Hepatocyte (in vitro differentiated cells): Measurements from ENCODE around the gene LIN28A. TPM values are rescaled to one million over a fixed set of nuclear protein-coding genes. Genes with fewer than 3 reads are reported as not detected.

Experiments used
- DNase-seq: peaks from one replicate; pipeline ENCODE4 v3.0.0-alpha.2; 2016; ENCODE audit warnings: low spot score
- H2AFZ ChIP-seq: fragments of 200-600 bp; sonication (generic); 2 replicates; pipeline ENCODE4 v1.6.0; 2016; ENCODE audit warnings: antibody characterized with exemption, mild to moderate bottlenecking
- H3K27ac ChIP-seq: fragments of 200-600 bp; sonication (generic); 2 replicates; pipeline ENCODE4 v1.5.1; 2016; ENCODE audit warnings: mild to moderate bottlenecking
- H3K27me3 ChIP-seq: fragments of 200-600 bp; sonication (generic); 2 replicates; pipeline ENCODE4 v1.6.1; 2016
- H3K36me3 ChIP-seq: fragments of 200-600 bp; sonication (generic); replicated peaks from 2 replicates; pipeline ENCODE4 v1.5.1; 2016; ENCODE audit warnings: low read depth; ENCODE audit not compliant: insufficient read depth
- H3K4me1 ChIP-seq: fragments of 200-600 bp; sonication (generic); 2 replicates; pipeline ENCODE4 v1.5.1; 2016; ENCODE audit warnings: mild to moderate bottlenecking, moderate library complexity; ENCODE audit not compliant: insufficient read depth
- H3K4me2 ChIP-seq: fragments of 200-600 bp; sonication (generic); 2 replicates; pipeline ENCODE4 v1.6.0; 2016
- H3K4me3 ChIP-seq: fragments of 200-600 bp; sonication (generic); 2 replicates; pipeline ENCODE4 v1.5.1; 2016; ENCODE audit warnings: mild to moderate bottlenecking
- H3K79me2 ChIP-seq: fragments of 200-600 bp; sonication (generic); 2 replicates; pipeline ENCODE4 v1.6.0; 2017; ENCODE audit warnings: mild to moderate bottlenecking
- H3K9me2 ChIP-seq: fragments of 200-600 bp; sonication (generic); replicated peaks from 2 replicates; pipeline ENCODE4 v1.6.0; 2017; ENCODE audit warnings: mild to moderate bottlenecking; ENCODE audit not compliant: insufficient read depth
- H3K9me3 ChIP-seq: fragments of 200-600 bp; sonication (generic); 2 replicates; pipeline ENCODE4 v1.5.1; 2016; ENCODE audit warnings: low read depth, mild to moderate bottlenecking
- H4K20me1 ChIP-seq: fragments of 200-600 bp; sonication (generic); 2 replicates; pipeline ENCODE4 v1.6.0; 2016; ENCODE audit warnings: mild to moderate bottlenecking; ENCODE audit not compliant: insufficient read depth, poor library complexity, severe bottlenecking
- EZH2 ChIP-seq: fragments of 200-600 bp; sonication (generic); IDR thresholded peaks from 2 replicates; pipeline ENCODE4 v1.6.1; 2016; ENCODE audit warnings: antibody characterized with exemption, mild to moderate bottlenecking, borderline replicate concordance
- EZH2phosphoT487 ChIP-seq: fragments of 200-600 bp; sonication (generic); IDR thresholded peaks from one replicate; pipeline ENCODE4 v1.6.1; 2018; ENCODE audit warnings: antibody characterized with exemption, mild to moderate bottlenecking, low read depth, moderate library complexity; ENCODE audit not compliant: unreplicated experiment, severe bottlenecking
- WGBS: methylation state at CpG from one replicate; pipeline ENCODE4 v1.1.6; 2016; ENCODE audit warnings: low lambda C conversion rate; ENCODE audit errors: missing lambda C conversion rate; 5-methylcytosine and 5-hydroxymethylcytosine counted together
- polyA plus RNA-seq: library from polyadenylated mRNA; unstranded; fragments of >200 nt; fragmentation: Nextera tagmentation; extraction: Ambion mirVana; gene quantifications from 2 replicates; pipeline ENCODE4 v1.2.1, GENCODE V29; 2016
- total RNA-seq: library from RNA; depleted of rRNA; stranded (reverse); fragments of >200 nt; gene quantifications from 2 replicates; pipeline ENCODE4 v1.2.3, GENCODE V29; 2014
- TF ChIP-seq, protein P1 (sequence below): fragments of 200-600 bp; sonication (generic); IDR thresholded peaks from 2 replicates; pipeline ENCODE4 v1.5.1; 2016; ENCODE audit warnings: antibody characterized with exemption, mild to moderate bottlenecking; ENCODE audit not compliant: poor library complexity

Gene LIN28A
- total and polyA plus RNA-seq, 2 experiments from 2014 or later: 0.13 to 0.43 TPM

DNA sequence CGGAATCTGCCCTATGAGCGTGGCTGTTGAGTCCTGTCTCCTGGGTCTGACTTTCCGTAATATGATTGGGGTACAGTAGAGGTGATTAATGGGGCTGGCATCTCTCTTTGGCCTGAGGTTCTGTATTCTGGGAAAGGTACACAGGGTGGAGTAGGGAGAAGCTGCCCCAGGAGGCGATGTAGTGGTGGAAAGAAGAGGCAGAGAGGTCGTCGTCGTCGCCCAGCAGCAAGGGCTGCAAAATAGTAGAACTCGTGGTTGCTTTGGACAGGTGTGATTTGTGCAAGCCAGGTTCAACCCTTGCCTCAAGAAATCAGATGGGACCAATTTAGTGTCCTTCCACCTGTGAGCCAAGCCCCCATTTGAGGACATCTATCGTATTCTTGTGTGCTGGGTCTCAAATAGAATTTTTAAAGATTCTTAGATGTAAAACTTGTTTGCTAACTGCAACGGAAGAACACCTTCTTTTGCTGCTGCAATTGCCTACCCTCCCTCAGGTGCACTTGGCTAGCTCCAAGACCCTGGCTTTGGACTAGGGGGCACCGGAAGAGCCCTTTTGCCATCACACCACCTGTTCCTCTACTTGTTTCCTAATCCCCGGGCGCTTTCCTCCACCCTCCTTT, 60.4 kb downstream of the LIN28A start:
- H3K4me1 ChIP-seq: peaks cover 27% of the 10 kb centered on the region
- DNase-seq: no peak
- peak overlapping the region; percentile 96 for H3K4me2 ChIP-seq
- no peak overlapping the region for H3K4me3 ChIP-seq
- TF ChIP-seq, protein P1, sequence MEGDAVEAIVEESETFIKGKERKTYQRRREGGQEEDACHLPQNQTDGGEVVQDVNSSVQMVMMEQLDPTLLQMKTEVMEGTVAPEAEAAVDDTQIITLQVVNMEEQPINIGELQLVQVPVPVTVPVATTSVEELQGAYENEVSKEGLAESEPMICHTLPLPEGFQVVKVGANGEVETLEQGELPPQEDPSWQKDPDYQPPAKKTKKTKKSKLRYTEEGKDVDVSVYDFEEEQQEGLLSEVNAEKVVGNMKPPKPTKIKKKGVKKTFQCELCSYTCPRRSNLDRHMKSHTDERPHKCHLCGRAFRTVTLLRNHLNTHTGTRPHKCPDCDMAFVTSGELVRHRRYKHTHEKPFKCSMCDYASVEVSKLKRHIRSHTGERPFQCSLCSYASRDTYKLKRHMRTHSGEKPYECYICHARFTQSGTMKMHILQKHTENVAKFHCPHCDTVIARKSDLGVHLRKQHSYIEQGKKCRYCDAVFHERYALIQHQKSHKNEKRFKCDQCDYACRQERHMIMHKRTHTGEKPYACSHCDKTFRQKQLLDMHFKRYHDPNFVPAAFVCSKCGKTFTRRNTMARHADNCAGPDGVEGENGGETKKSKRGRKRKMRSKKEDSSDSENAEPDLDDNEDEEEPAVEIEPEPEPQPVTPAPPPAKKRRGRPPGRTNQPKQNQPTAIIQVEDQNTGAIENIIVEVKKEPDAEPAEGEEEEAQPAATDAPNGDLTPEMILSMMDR: no peak
- TF ChIP-seq EZH2phosphoT487 (no peak), EZH2 (no peak)
- 51% methylated on average over 14 of the region's 14 CpGs for WGBS
- peaks cover 26% of the 10 kb centered on the region for H3K79me2 ChIP-seq
- no peaks in the 10 kb centered on the region for H3K27me3 ChIP-seq
- H3K9me2 ChIP-seq: no peaks in the 10 kb centered on the region
- no peaks in the 10 kb centered on the region for H3K36me3 ChIP-seq
- H3K27ac ChIP-seq: peak overlapping the region; percentile 100
- no peaks in the 10 kb centered on the region for H3K9me3 ChIP-seq
- peaks cover 29% of the 10 kb centered on the region for H4K20me1 ChIP-seq
- no peak overlapping the region for H2AFZ ChIP-seq

DNA sequence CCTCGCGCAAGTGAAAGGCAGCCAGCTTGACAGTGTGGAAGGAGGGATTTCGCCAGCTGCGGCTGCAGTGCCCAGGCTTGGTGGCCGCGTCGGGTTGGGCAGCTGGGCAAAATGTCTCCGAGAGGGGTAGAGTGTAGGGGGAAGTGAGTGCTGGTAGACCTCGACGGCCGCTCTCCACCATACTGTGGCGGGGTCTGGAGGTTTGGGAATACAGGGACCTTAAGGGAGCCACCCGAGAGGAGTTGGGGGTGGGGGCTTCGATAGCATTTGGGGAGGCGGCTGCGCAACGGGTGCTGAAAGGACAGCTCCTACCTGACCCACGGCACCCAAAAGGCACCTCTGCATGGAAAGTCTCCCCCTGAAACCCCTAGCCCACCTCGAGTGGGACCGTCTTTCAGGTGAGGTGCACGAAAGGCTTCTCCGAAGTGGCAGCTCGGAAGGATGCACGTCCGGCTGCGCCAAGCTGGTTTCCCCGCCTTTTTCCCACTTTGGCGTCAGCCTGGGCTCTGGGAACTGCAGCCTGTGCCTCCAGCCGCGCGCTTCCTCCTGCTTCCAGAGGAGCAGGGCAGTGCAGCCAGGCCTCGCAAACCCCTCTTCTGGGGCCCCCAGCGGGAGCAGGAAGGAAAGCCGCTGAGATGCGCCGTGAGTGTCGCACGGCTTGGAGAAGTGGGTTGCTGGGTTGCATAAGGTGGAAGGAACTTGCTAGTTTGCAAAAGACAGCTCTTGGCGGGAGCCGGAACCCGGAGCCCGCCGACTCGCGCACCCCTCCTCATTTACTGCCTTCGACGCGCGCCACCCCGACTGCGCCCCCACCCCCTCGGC, 61.1 kb downstream of the LIN28A start:
- peaks cover 32% of the 10 kb centered on the region for H4K20me1 ChIP-seq

DNA sequence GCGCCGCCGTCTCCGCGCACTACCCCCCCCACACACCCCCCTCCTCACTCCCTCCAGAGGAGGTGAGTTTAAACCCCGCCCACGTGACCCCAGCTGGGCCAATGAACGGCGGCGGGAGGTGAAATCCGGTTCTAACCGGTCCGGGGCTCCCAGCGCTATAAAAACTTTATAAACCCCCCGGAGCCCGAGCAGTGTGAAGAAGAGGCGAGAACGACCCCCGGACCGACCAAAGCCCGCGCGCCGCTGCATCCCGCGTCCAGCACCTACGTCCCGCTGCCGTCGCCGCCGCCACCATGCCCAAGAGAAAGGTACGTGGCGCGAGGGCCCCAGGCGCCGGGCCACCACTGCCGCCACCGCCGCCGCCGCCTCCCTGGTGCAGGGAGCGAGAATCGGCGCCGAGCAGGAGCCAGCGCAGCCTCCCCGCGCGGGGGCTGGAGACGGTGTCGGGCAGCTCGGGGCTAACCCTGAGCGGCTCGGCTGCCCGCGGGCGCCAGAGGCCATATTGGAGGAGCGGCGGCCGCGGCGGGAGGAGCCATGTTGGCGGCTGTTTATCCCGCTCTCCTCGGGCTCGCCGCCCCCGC, 61.8 kb downstream of the LIN28A start, which contains the start of gene HMGN2:
Gene HMGN2 (plus strand): TSS at position 121 of the 581 bp plus-strand sequence. CDS start 173 bp downstream, at position 294.
- H3K9me2 ChIP-seq: no peaks in the 10 kb centered on the region
- peaks cover 27% of the 10 kb centered on the region for H3K4me1 ChIP-seq
- peak; percentile 96 for DNase-seq
- WGBS: under 1% methylated on average over 37 of the region's 69 CpGs
- H4K20me1 ChIP-seq: peaks cover 32% of the 10 kb centered on the region
- TF ChIP-seq EZH2phosphoT487: no peak
- TF ChIP-seq, protein P1: peak; percentile 4
- TF ChIP-seq EZH2: no peak
- H2AFZ ChIP-seq: peak within 1 kb of the TSS; percentile 93
- peaks cover 32% of the 10 kb centered on the region for H3K79me2 ChIP-seq
- H3K27me3 ChIP-seq: no peaks in the 10 kb centered on the region
- H3K27ac ChIP-seq: peak within 1 kb of the TSS; percentile 100
- no peaks in the 10 kb centered on the region for H3K9me3 ChIP-seq
- H3K4me2 ChIP-seq: peak within 1 kb of the TSS; percentile 96
- no peaks in the 10 kb centered on the region for H3K36me3 ChIP-seq
- H3K4me3 ChIP-seq: peak within 1 kb of the TSS; percentile 84

More for the DNA sequence above, 61.1 kb downstream of the LIN28A start:
- Histone ChIP-seq H2AFZ (peak overlapping the region; percentile 7), H3K4me2 (peak overlapping the region; percentile 96), H3K9me3 (no peaks in the 10 kb centered on the region), H3K27ac (peak overlapping the region; percentile 100), H3K27me3 (no peaks in the 10 kb centered on the region), H3K4me1 (peaks cover 27% of the 10 kb centered on the region), H3K36me3 (no peaks in the 10 kb centered on the region), H3K9me2 (no peaks in the 10 kb centered on the region), H3K79me2 (peaks cover 29% of the 10 kb centered on the region), H3K4me3 (peak overlapping the region; percentile 84)
- DNase-seq: peak; percentile 88
- under 1% methylated on average over 27 of the region's 52 CpGs for WGBS
- TF ChIP-seq EZH2 (no peak), EZH2phosphoT487 (no peak)
- TF ChIP-seq, protein P1: no peak
